ENCODE data around the gene CACNA2D4.

Gene CACNA2D4

DNA sequence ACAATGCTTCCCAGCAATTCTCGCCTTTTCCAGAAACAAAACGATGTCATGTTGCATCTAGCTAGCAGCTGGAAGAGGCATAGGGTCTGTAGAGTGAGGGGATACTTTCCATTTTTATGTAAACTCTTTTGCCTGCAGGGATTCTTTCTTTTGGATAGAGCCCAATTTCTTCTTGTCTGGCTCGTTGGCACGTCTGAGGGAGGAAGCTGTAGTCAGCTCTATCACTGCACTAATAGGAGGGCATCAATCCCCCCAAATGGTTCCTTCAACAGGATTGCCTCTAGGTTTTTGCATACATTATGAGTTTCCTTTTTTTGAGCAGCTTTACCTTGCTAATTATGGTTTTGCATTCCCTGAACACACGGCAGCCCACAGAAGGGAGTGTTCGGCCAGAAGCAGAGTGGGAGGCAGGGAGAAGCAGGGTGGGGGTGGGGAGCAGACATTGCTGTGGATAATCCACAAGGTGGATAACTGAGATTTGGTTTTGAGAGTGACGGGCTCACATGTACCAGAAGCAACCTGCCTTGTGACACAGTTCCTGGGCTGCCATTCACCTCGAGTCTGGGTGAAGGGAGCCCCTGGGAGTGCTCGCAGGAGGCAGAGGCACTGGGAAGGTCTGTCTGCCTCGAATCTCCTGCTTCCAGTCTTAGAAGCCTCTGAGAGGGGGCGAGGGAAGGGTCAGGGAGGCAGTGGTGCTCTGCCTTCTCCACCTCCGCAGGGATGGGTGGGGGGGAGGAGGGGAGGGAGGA is 73.6 kb downstream of the CACNA2D4 start:
- H3K4me3 ChIP-seq (ENCODE audit: low read depth, low read length): no peak overlapping the region
- TF ChIP-seq, protein P1, sequence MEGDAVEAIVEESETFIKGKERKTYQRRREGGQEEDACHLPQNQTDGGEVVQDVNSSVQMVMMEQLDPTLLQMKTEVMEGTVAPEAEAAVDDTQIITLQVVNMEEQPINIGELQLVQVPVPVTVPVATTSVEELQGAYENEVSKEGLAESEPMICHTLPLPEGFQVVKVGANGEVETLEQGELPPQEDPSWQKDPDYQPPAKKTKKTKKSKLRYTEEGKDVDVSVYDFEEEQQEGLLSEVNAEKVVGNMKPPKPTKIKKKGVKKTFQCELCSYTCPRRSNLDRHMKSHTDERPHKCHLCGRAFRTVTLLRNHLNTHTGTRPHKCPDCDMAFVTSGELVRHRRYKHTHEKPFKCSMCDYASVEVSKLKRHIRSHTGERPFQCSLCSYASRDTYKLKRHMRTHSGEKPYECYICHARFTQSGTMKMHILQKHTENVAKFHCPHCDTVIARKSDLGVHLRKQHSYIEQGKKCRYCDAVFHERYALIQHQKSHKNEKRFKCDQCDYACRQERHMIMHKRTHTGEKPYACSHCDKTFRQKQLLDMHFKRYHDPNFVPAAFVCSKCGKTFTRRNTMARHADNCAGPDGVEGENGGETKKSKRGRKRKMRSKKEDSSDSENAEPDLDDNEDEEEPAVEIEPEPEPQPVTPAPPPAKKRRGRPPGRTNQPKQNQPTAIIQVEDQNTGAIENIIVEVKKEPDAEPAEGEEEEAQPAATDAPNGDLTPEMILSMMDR (IDR thresholded peaks at IDR 0.05; ENCODE audit: borderline replicate concordance, insufficient read depth, low read depth, low read length): no peak

DNA sequence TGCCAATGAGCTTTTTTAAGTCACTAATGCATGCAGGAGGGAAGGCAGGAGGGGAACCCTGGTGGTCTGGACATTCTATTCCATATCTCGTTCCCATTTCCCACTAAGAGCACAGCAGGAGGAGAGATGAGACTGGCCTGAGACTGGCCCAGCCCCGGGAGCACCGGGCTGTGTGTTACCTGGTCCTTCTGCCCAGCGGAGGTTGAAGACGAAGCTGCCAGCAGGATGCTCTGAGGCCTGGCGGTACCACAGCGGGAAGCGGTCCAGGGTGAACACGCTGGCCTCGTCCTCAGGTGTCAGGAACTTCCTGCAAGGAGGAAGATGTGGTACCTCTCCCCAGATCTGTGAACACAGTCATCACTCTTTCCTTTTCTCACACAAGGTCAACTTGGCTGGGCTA is 74.2 kb downstream of the CACNA2D4 start:
- TF ChIP-seq, protein P1 (IDR thresholded peaks at IDR 0.05; ENCODE audit: borderline replicate concordance, insufficient read depth, low read depth, low read length): no peak
- H3K4me3 ChIP-seq (ENCODE audit: low read depth, low read length): no peak overlapping the region

DNA sequence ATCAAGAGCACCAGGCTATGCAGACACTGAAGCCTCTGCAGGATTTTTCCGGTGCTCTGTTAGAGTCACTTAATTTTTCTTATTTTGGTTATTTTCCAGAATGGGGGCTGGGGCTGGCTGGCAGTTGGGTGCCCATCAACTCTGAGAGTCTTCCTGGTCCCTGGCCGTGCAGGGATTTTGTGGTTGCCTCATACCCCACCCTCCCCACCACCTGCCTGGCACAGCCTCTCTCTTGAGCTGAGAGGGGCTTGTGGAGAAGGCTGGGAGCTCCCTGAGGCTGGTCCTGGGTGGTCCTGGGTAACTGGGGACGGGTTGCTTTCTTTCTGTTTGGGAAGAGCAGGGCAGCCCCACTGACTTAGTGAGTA is 74.8 kb downstream of the CACNA2D4 start:
- H3K4me3 ChIP-seq (ENCODE audit: low read depth, low read length): no peak overlapping the region
- TF ChIP-seq, protein P1 (IDR thresholded peaks at IDR 0.05; ENCODE audit: borderline replicate concordance, insufficient read depth, low read depth, low read length): no peak

DNA sequence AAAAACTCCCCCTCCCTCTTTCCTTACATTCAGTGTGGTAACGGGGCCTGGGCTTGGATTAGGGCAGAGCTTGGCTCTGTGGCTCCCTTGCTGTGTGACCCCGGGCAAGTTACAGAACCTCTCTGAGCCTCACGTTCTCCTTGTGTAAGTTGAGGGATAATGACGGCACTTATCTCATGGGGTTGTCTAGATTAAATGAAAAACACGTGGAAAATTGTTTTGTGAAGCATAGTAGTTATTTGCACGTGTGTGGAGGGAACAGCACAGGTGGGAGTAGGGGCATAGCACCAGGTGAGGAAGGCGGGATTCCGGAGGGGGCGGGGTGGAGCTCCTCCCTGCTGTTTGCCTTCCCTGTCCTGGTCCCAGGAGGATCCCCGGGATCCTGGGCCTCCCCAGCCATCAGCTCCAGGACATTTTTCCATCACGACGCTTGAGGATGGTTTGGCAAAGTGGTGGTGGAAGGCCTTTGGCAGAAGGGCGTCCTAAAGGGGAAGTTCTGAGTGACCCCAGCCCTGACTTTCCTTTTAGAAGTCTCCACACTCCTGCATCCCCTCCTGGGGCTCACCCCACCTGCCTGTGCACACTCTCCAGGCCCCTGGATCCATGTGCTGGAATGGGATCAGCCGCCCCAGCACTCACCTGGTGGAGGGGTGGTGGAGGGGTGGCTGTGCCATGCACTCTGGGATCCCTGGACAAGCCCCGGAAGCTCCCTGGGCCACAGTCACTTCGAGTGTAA is 75.4 kb downstream of the CACNA2D4 start:
- H3K4me3 ChIP-seq (ENCODE audit: low read depth, low read length): no peak overlapping the region
- TF ChIP-seq, protein P1 (IDR thresholded peaks at IDR 0.05; ENCODE audit: borderline replicate concordance, insufficient read depth, low read depth, low read length): no peak

DNA sequence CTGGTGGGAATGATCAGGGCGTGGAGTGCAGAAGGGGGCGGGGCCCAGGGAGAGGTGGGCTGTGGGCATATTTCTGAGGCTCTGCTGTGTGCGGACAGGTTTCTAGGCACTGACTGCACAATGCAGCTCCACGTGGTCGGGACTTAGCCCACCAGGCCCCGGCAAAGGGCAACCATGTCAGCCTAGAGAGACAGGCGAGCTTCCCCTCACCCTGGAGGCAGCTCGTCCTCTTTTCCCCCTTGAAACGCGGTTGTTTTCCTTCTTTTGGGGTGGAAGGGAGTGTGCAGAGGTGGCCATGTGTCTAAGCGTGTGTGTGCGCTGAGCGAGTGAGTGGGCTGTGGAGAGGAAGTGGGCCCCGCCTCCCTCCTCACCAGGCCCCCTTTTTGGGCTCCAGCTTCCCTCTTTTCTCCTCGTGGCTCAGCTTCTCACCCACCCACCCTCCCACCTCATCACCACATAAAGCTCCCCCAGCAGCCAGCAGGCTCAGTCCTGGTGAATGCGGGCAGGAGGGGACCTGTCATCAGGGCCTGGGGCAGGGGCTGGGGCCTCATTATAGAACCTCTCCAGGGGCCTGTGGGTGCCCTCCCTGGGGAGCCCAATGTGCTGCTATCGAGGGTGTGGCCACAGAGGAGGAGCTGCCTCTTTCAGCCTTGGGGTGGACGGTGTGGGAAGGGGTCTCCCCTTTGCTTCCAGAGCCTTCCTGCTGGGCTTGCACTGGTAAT is 76.1 kb downstream of the CACNA2D4 start:
- TF ChIP-seq, protein P1 (IDR thresholded peaks at IDR 0.05; ENCODE audit: borderline replicate concordance, insufficient read depth, low read depth, low read length): no peak
- H3K4me3 ChIP-seq (ENCODE audit: low read depth, low read length): no peak overlapping the region

DNA sequence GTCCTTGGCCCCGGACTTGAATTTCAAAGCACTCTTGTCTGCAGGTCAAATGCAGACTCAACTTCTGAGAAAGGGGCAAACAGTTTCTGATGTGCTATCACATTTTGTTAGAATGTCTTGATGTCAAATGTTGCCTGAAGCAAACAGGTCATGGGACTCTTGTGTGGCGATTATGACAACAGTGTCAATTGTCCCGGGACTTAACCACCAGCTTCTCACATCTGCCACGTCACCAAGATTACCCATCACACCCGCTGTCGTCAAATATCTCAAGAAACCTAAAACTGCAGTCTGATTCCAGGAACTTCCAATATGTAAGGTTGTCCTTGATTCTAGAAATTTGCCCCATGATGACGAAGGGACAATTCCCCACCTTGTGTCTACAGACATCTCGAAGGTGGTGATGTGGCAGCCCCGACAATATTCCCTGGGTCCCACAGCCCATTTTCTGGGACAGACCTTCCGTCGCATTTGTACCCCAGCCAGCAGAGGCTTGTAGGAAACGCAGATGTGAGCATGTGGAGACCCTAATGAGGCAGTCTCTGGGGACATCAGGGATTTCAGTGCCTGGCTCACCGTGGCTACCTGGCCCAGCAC is 76.8 kb downstream of the CACNA2D4 start:
- TF ChIP-seq, protein P1 (IDR thresholded peaks at IDR 0.05; ENCODE audit: borderline replicate concordance, insufficient read depth, low read depth, low read length): no peak
- H3K4me3 ChIP-seq (ENCODE audit: low read depth, low read length): no peak overlapping the region
